Measurements from ENCODE around the gene C1orf105.

The C1orf105 gene

DNA sequence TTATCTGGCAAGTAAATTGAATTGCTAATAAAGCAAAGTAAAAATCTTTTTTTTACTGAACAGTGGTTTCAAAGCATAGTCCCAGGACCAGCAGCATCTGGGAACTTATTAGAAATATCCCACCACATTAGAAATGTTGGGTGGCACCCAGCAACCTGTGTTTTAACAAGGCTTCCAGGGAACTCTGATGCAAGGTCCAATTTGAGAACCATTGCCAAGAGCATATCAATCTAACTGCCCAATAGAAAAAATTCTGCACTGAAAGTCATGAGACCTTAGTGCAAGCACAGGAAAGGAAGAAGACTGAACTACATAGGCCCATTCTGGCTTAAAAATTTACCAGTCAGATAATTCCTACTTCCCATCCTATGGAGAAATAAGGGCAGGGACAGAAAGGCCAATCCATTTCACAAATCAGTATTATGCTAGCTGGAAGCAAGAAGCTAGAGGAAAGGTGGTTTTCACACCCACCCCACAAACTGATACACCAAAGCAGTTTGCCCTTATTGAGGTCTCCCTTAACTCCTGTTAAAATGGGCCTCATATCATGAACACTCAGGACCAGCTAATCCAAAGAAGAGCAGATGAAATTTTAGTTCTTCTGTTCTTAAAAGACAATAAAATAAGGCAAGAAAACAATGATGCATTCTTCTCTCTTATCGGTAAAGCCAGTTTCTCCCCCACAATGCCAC, 17.5 kb upstream of the C1orf105 start:
- peaks cover 41% of the 10 kb centered on the region for H3K4me1 Mint-ChIP-seq
- no peak overlapping the region for H3K4me3 Mint-ChIP-seq
- no peak overlapping the region for H3K27ac Mint-ChIP-seq
- H3K9me3 Mint-ChIP-seq, result no peaks in the 10 kb centered on the region
- DNase-seq (no peak), ATAC-seq (no peak)
- H3K27me3 Mint-ChIP-seq, result no peaks in the 10 kb centered on the region

DNA sequence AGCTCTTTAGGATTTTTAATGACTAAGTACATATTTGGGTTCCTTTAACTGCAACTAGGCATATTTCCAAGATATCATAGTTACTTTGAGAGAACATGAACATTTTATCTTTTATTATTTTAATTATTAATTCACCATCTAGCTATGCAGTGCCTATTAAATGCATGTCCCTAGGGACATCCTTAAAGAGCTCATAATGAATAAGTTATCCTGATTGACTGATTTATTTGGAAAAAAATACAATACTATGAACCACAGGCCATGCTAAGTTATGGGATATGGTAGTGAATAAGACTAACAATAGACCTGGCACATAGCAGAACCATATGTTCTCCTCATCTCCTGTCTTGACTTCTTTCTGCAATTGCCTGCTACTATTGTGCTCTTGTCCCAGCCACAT, 16.4 kb upstream of the C1orf105 start:
- H3K9me3 Mint-ChIP-seq, result no peaks in the 10 kb centered on the region
- no peaks in the 10 kb centered on the region for H3K27me3 Mint-ChIP-seq
- ATAC-seq, result no peak
- no peak for DNase-seq
- no peak overlapping the region for H3K27ac Mint-ChIP-seq
- H3K4me1 Mint-ChIP-seq, result peaks cover 30% of the 10 kb centered on the region
- no peak overlapping the region for H3K4me3 Mint-ChIP-seq

DNA sequence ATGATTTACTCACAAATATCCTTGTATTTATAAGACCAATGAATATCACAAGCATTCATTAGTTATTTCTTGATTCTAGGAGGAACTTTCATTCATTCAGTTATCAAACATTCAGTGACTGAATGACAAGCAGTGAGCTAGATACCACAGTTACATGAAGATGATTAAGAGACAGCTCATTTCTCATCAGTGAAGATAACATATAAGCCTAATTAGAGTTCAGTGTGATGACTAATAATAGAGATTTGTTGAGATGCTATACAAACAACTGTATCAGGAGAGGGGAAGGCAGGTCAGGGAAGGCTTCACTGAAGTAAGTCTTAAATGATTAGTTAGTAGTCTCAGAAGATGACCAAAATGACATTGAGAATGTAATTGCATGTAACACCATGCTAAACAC, 14.6 kb upstream of the C1orf105 start:
- peak; percentile 39 for ATAC-seq
- no peak overlapping the region for H3K4me3 Mint-ChIP-seq
- H3K9me3 Mint-ChIP-seq, result no peaks in the 10 kb centered on the region

DNA sequence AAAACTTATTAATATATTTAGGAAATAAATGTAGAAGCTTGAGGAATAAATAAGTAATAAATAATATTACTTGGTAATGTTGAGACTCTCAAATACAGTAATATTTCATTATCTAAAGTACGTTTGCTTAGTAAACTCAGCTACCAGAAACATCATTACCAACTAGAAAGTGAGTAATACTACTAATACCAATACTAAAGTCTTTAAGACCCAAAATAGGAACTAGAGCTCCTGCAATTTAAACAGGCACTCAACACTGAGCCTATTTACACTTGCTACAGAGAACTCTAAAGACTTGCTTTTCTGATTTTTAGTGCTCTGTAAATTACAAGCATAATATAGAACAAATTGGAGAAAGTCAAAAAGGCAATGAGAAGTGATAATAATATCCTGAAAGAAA, 13.5 kb upstream of the C1orf105 start:
- no peaks in the 10 kb centered on the region for H3K27me3 Mint-ChIP-seq

More for the DNA sequence above, 14.6 kb upstream of the C1orf105 start:
- no peaks in the 10 kb centered on the region for H3K27me3 Mint-ChIP-seq
- no peak for DNase-seq
- no peak overlapping the region for H3K27ac Mint-ChIP-seq
- H3K4me1 Mint-ChIP-seq, result peaks cover 12% of the 10 kb centered on the region

GRCh38 chr1:172408958-172409357, 11.5 kb upstream of the C1orf105 start:
- Mint-ChIP-seq H3K4me3 (no peak overlapping the region), H3K27ac (no peak overlapping the region), H3K4me1 (peaks cover 7% of the 10 kb centered on the region), H3K27me3 (no peaks in the 10 kb centered on the region), H3K9me3 (no peaks in the 10 kb centered on the region)
- ATAC-seq (no peak), DNase-seq (no peak)

More for the DNA sequence above, 13.5 kb upstream of the C1orf105 start:
- H3K4me3 Mint-ChIP-seq, result no peak overlapping the region
- H3K9me3 Mint-ChIP-seq, result no peaks in the 10 kb centered on the region
- no peak for ATAC-seq
- no peak for DNase-seq
- H3K4me1 Mint-ChIP-seq, result peaks cover 14% of the 10 kb centered on the region
- H3K27ac Mint-ChIP-seq, result no peak overlapping the region

- no peaks in the 10 kb centered on the region for H3K9me3 Mint-ChIP-seq
Observed at GRCh38 chr1:172410027-172410426, 10.5 kb upstream of the C1orf105 start.

GRCh38 chr1:172411791-172412338, 8.6 kb upstream of the C1orf105 start:
- peaks cover 7% of the 10 kb centered on the region for H3K4me1 Mint-ChIP-seq
- no peaks in the 10 kb centered on the region for H3K9me3 Mint-ChIP-seq
- no peak overlapping the region for H3K27ac Mint-ChIP-seq
- ATAC-seq (peak; percentile 52), DNase-seq (no peak)
- H3K27me3 Mint-ChIP-seq, result no peaks in the 10 kb centered on the region
- H3K4me3 Mint-ChIP-seq, result no peak overlapping the region

More at GRCh38 chr1:172410027-172410426, 10.5 kb upstream of the C1orf105 start:
- Mint-ChIP-seq H3K4me3 (no peak overlapping the region), H3K27me3 (no peaks in the 10 kb centered on the region), H3K4me1 (peaks cover 7% of the 10 kb centered on the region), H3K27ac (no peak overlapping the region)
- no peak for DNase-seq
- ATAC-seq, result no peak

DNA sequence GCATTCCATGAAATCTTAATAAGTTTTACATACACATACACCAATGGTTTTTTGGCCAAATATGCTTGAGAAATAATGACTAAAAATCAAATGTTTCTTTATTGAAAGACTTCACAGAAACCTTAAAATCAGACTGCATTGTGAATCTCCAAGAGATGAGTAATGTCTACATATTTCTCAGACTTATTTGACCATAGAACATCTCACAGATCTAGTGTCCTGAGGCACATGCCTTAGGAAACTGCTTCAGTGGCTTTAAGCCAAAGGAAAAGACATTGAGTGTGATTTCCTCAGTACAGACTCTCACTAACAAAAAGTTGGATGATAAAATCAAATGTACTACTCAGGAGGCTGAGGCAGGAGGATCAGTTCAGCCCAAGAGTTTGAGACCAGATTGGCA, 6.2 kb upstream of the C1orf105 start:
- Mint-ChIP-seq H3K27ac (no peak overlapping the region), H3K9me3 (no peaks in the 10 kb centered on the region), H3K4me1 (peaks cover 7% of the 10 kb centered on the region), H3K27me3 (peaks cover 12% of the 10 kb centered on the region), H3K4me3 (no peak overlapping the region)
- ATAC-seq, result no peak
- DNase-seq, result no peak

DNA sequence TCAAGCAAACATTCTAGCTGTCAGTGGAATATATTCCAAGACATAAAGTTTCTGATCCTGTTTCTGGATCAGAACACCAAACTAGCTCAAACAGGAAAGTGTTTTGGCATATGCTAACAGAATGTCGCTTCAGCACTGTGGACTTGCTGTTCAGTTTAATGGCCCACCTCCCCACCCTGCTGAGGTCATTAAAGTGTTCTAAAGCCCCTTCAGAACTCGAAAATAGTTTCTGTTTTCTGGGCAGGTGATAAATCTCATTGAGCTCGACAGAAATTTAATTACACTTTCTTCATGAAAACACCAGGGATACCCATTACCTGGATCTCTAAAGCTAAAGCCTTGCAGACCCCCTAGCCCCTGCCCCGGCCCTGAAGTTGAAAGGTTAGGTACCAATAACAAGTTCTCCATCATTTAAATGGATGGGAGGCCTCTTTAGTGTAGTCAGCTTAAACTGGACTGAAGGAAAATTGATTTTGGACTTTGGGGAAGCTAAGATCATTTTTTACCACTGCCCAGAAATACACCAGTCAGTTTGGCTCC, 3.9 kb upstream of the C1orf105 start:
- H3K9me3 Mint-ChIP-seq, result no peaks in the 10 kb centered on the region
- H3K4me3 Mint-ChIP-seq, result no peak overlapping the region
- ATAC-seq (no peak), DNase-seq (no peak)
- peaks cover 12% of the 10 kb centered on the region for H3K27me3 Mint-ChIP-seq
- peaks cover 6% of the 10 kb centered on the region for H3K4me1 Mint-ChIP-seq
- no peak overlapping the region for H3K27ac Mint-ChIP-seq

DNA sequence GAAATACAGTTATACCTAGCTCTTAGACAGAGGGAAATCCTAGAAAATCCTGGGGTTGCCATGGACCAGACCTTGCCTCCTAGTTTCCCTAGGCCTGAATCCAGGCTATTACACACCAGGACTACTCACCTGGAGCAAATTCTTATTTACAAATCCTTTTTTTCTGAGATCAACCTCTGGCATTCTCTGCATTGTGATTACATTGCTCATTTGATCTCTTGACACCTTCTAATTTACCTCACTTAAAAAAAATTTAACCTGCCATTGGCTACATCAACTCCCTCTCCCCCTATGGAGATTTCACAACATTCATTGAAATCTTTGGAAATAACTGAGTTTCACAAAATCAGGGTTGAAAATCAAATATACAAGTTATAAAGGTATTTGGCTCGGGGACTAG, 2.9 kb upstream of the C1orf105 start:
- H3K9me3 Mint-ChIP-seq, result no peaks in the 10 kb centered on the region
- ATAC-seq (no peak), DNase-seq (no peak)
- peaks cover 12% of the 10 kb centered on the region for H3K27me3 Mint-ChIP-seq
- H3K4me1 Mint-ChIP-seq, result no peaks in the 10 kb centered on the region
- peak overlapping the region in 1 of 2 donors; percentile 48 for H3K27ac Mint-ChIP-seq
- H3K4me3 Mint-ChIP-seq, result no peak overlapping the region

DNA sequence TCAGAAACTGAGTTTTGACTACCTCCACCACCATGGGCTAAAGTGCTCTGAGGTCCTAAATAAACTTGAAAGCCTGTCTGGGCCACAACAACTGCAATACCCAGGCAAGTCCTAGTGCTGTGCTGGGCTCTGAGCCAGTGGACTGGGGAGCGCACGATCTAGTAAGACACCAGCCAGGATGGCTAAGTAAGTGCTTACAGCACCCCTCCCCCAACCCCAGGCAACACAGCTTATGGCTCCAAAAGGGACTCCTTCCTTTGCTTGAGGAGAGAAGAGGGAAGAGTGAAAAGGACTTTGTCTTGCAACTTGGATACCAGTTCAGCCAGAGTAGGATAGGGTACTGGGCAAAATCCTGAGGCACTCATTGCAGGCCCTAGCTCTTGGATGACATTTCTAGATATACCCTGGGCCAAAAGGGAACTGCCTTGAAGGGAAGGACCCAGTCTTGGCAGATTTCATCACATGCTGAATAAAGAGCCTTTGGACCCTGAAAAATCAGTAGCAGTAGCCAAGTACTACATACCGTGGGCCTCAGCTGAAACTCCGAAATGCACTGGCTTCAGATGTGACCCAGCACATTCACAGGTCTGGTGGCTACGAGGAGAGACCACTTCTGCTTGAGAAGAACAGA, 1.6 kb downstream of the C1orf105 start:
- no peak for ATAC-seq
- peaks cover 12% of the 10 kb centered on the region for H3K27me3 Mint-ChIP-seq

GRCh38 chr1:172423336-172423735, 2.9 kb downstream of the C1orf105 start:
- Mint-ChIP-seq H3K9me3 (no peaks in the 10 kb centered on the region), H3K4me1 (no peaks in the 10 kb centered on the region), H3K27ac (no peak overlapping the region), H3K27me3 (peaks cover 2% of the 10 kb centered on the region), H3K4me3 (no peak overlapping the region)
- DNase-seq (no peak), ATAC-seq (no peak)

More for the DNA sequence above, 1.6 kb downstream of the C1orf105 start:
- H3K4me1 Mint-ChIP-seq, result no peaks in the 10 kb centered on the region
- H3K4me3 Mint-ChIP-seq, result no peak overlapping the region
- DNase-seq, result no peak
- H3K9me3 Mint-ChIP-seq, result no peaks in the 10 kb centered on the region
- no peak overlapping the region for H3K27ac Mint-ChIP-seq

DNA sequence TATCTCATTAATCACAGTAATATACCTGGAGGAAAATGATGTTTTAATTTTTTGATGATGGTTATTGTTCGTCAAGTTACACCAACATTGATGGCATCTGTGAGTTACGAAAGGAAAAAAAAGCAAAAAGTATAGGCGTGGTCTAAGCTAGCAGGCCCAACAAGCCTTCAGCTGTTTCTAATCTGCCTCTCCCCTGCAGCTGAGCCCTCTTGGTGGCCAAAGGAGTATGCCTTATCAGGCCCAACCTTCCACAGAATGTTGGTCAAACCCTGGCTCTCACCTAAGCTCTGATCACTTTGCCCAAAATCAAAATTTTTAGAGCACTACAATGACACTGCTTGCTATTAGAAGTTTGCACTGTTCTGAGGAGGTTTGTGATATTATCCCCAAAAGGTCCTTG, 4.9 kb downstream of the C1orf105 start:
- no peak overlapping the region for H3K27ac Mint-ChIP-seq
- H3K27me3 Mint-ChIP-seq, result no peaks in the 10 kb centered on the region
- H3K4me3 Mint-ChIP-seq, result no peak overlapping the region
- no peak for DNase-seq
- H3K9me3 Mint-ChIP-seq, result no peaks in the 10 kb centered on the region
- ATAC-seq, result no peak
- peaks cover 9% of the 10 kb centered on the region for H3K4me1 Mint-ChIP-seq

DNA sequence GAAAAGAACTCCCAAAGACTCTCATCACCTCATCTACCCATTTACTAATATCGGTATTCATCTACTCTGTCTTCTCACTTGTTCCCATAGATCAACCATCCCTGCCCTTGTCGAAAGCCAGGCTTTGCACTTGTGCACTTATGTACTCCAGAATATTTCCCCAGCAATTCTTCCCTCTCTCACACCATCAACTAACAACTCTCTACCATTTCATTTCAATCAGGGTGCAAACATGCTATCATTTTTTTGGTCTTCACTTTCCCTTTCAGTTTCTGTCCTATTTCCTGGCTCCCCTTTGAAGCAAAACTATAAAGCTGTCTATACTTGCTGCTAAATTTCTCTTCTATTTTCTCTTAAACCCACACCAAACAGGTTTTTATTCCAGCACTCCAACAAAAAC, 6.7 kb downstream of the C1orf105 start:
- H3K27ac Mint-ChIP-seq, result no peak overlapping the region
- no peak for ATAC-seq

GRCh38 chr1:172429331-172430127, 9.0 kb downstream of the C1orf105 start:
- Mint-ChIP-seq H3K9me3 (peaks cover 0 to 5% of the 10 kb centered on the region in 2 donors), H3K4me1 (peaks cover 36% of the 10 kb centered on the region), H3K4me3 (no peak overlapping the region), H3K27ac (peak overlapping the region in 1 of 2 donors; percentile 22), H3K27me3 (no peaks in the 10 kb centered on the region)
- DNase-seq, result no peak
- peak; percentile 76 for ATAC-seq

More for the DNA sequence above, 6.7 kb downstream of the C1orf105 start:
- no peaks in the 10 kb centered on the region for H3K27me3 Mint-ChIP-seq
- peaks cover 26% of the 10 kb centered on the region for H3K4me1 Mint-ChIP-seq
- H3K4me3 Mint-ChIP-seq, result no peak overlapping the region
- no peak for DNase-seq
- H3K9me3 Mint-ChIP-seq, result no peaks in the 10 kb centered on the region
